OCI-LY1 (cell line): ENCODE data around the gene ABCB6.

Experiments used
- H2AFZ ChIP-seq: fragments of 200-600 bp; sonication (generic), shearing (Covaris generic); 2 replicates; pipeline ENCODE4 v1.6.0; 2014; ENCODE audit warnings: antibody characterized with exemption, mild to moderate bottlenecking, low read length
- H3F3A ChIP-seq: fragments of 200-600 bp; sonication (generic), shearing (Covaris generic); 2 replicates; pipeline ENCODE4 v1.6.0; 2014; ENCODE audit warnings: mild to moderate bottlenecking, antibody characterized with exemption, low read length, moderate library complexity; ENCODE audit not compliant: insufficient read depth
- H3K27ac ChIP-seq: fragments of 200-600 bp; sonication (generic); 2 replicates; pipeline ENCODE4 v1.5.1; 2014; ENCODE audit warnings: low read length, mixed run types, mild to moderate bottlenecking, low read depth; ENCODE audit not compliant: poor library complexity, severe bottlenecking
- H3K27me3 ChIP-seq: fragments of 200-600 bp; sonication (generic); 2 replicates; pipeline ENCODE4 v1.6.0; 2014; ENCODE audit warnings: antibody characterized with exemption, mild to moderate bottlenecking, low read length, moderate library complexity; ENCODE audit not compliant: insufficient read depth
- H3K36me3 ChIP-seq: fragments of 200-600 bp; sonication (generic); 2 replicates; pipeline ENCODE4 v1.6.1; 2014; ENCODE audit warnings: mild to moderate bottlenecking, antibody characterized with exemption, low read length, moderate library complexity, mixed read lengths; ENCODE audit not compliant: insufficient read depth
- H3K4me1 ChIP-seq: fragments of 200-600 bp; sonication (generic); 2 replicates; pipeline ENCODE4 v1.5.1; 2014; ENCODE audit warnings: mild to moderate bottlenecking, low read length, moderate library complexity; ENCODE audit not compliant: insufficient read depth, severe bottlenecking
- H3K4me2 ChIP-seq: fragments of 200-600 bp; sonication (generic), shearing (Covaris generic); 2 replicates; pipeline ENCODE4 v1.6.1; 2014; ENCODE audit warnings: low read length
- H3K4me3 ChIP-seq: fragments of 200-600 bp; sonication (generic); 2 replicates; pipeline ENCODE4 v1.5.1; 2014; ENCODE audit warnings: low read length, low read depth, mild to moderate bottlenecking, mixed read lengths; ENCODE audit not compliant: poor library complexity, severe bottlenecking
- H3K79me2 ChIP-seq: fragments of 200-600 bp; shearing (Covaris generic); 2 replicates; pipeline ENCODE4 v1.6.1; 2016; ENCODE audit warnings: mixed run types, low read length, mixed read lengths; ENCODE audit not compliant: insufficient read depth
- H3K9ac ChIP-seq: fragments of 200-600 bp; sonication (generic), shearing (Covaris generic); 2 replicates; pipeline ENCODE4 v1.6.1; 2014; ENCODE audit warnings: mild to moderate bottlenecking, low read length, mixed read lengths
- H3K9me2 ChIP-seq: fragments of 200-600 bp; sonication (generic), shearing (Covaris generic); 2 replicates; pipeline ENCODE4 v1.6.1; 2014; ENCODE audit warnings: low read depth, mild to moderate bottlenecking, low read length, mixed read lengths
- H3K9me3 ChIP-seq: fragments of 200-600 bp; shearing (Covaris generic); 2 replicates; pipeline ENCODE4 v1.6.1; 2014; ENCODE audit warnings: low read length, mixed read lengths
- H4K20me1 ChIP-seq: fragments of 200-600 bp; sonication (generic), shearing (Covaris generic); 2 replicates; pipeline ENCODE4 v1.6.0; 2016; ENCODE audit warnings: mild to moderate bottlenecking, low read length; ENCODE audit not compliant: insufficient read depth
- CTCF ChIP-seq: fragments of 200-600 bp; sonication (generic), shearing (Covaris generic); IDR thresholded peaks from 2 replicates; pipeline ENCODE4 v1.5.1; 2017; ENCODE audit warnings: mild to moderate bottlenecking, antibody characterized with exemption, low read length, moderate library complexity, mixed read lengths
- EZH2 ChIP-seq: fragments of 200-600 bp; sonication (generic), shearing (Covaris generic); IDR thresholded peaks from 2 replicates; pipeline ENCODE4 v1.8.0; 2017; ENCODE audit warnings: borderline replicate concordance, mixed run types, mild to moderate bottlenecking, antibody characterized with exemption, low read length, moderate library complexity, mixed read lengths

ABCB6 gene

GRCh38 chr2:219207134-219207883, 11.4 kb downstream of the ABCB6 start:
- no peak overlapping the region for H2AFZ ChIP-seq
- peak overlapping the region; percentile 86 for H3K4me2 ChIP-seq
- no peaks in the 10 kb centered on the region for H3K27me3 ChIP-seq
- peaks cover 6% of the 10 kb centered on the region; the same call in 1 of the 2 replicates for H3K9me3 ChIP-seq
- 0 out of 2 replicates have a peak, but pooled peaks cover 3% of the 10 kb centered on the region for H3F3A ChIP-seq
- peak overlapping the region; percentile 77 for H3K27ac ChIP-seq
- H3K9ac ChIP-seq, result peak overlapping the region; percentile 82
- H4K20me1 ChIP-seq, result no peaks in the 10 kb centered on the region
- H3K36me3 ChIP-seq, result peaks cover 43% of the 10 kb centered on the region
- H3K4me3 ChIP-seq, result peak overlapping the region; percentile 70
- H3K9me2 ChIP-seq, result no peaks in the 10 kb centered on the region
- no peaks in the 10 kb centered on the region for H3K79me2 ChIP-seq
- H3K4me1 ChIP-seq, result peaks cover 21% of the 10 kb centered on the region
- TF ChIP-seq EZH2, result no peak
- no peak for TF ChIP-seq CTCF

GRCh38 chr2:219206328-219207133, 12.2 kb downstream of the ABCB6 start, which contains the start of gene ZFAND2B:
TSS of gene ZFAND2B (plus strand) at chr2:219206782. CDS start at chr2:219206988, 206 bp downstream.
- H2AFZ ChIP-seq, result peak within 1 kb of the TSS; percentile 24; the same call in 1 of the 2 replicates
- peak within 1 kb of the TSS; percentile 70 for H3K4me3 ChIP-seq
- H3K36me3 ChIP-seq, result peaks cover 38% of the 10 kb centered on the region; the same call in 1 of the 2 replicates
- peaks cover 21% of the 10 kb centered on the region for H3K4me1 ChIP-seq
- peak within 1 kb of the TSS; percentile 82 for H3K9ac ChIP-seq
- H3K9me2 ChIP-seq, result no peaks in the 10 kb centered on the region
- H3K4me2 ChIP-seq, result peak within 1 kb of the TSS; percentile 86
- H3K27me3 ChIP-seq, result no peaks in the 10 kb centered on the region
- peaks cover 6% of the 10 kb centered on the region; the same call in 1 of the 2 replicates for H3K9me3 ChIP-seq
- 0 out of 2 replicates have a peak, but pooled peaks cover 3% of the 10 kb centered on the region for H3F3A ChIP-seq
- no peak for TF ChIP-seq EZH2
- no peaks in the 10 kb centered on the region for H4K20me1 ChIP-seq
- H3K27ac ChIP-seq, result peak within 1 kb of the TSS; percentile 77
- H3K79me2 ChIP-seq, result no peaks in the 10 kb centered on the region

DNA sequence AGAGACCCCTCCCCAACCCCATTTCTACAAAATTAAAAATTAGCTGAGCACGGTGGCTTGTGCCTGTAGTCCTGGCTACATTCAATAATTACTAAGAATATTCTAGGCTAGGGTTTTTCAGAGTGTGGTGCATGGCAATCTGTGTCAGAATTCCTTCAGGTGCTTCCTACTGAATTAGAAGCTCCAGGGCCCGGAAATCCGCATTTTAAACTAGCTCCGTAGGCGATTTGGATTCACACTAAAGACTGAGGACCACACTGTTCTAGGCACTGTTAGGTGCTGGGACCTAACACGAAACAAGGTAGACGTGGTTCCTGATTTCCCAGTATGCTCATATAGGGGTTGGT, 12.8 kb downstream of the ABCB6 start:
- Histone ChIP-seq H3K4me3 (peak overlapping the region; percentile 70), H2AFZ (peak overlapping the region; percentile 24; the same call in 1 of the 2 replicates)
- no peak for TF ChIP-seq CTCF
- TF ChIP-seq EZH2, result no peak

More for the DNA sequence above, 12.8 kb downstream of the ABCB6 start:
- peaks cover 6% of the 10 kb centered on the region; the same call in 1 of the 2 replicates for H3K9me3 ChIP-seq
- H4K20me1 ChIP-seq, result no peaks in the 10 kb centered on the region
- H3K4me1 ChIP-seq, result peaks cover 21% of the 10 kb centered on the region
- H3K36me3 ChIP-seq, result peaks cover 35% of the 10 kb centered on the region; the same call in 1 of the 2 replicates
- no peaks in the 10 kb centered on the region for H3K27me3 ChIP-seq
- 0 out of 2 replicates have a peak, but pooled peaks cover 3% of the 10 kb centered on the region for H3F3A ChIP-seq
- H3K27ac ChIP-seq, result peak overlapping the region; percentile 72
- peak overlapping the region; percentile 82 for H3K9ac ChIP-seq
- peak overlapping the region; percentile 86 for H3K4me2 ChIP-seq
- no peaks in the 10 kb centered on the region for H3K9me2 ChIP-seq
- H3K79me2 ChIP-seq, result no peaks in the 10 kb centered on the region
